HL-60 (cell line): ENCODE results near the gene HEATR3.

Source experiments
- GABPA ChIP-seq: IDR thresholded peaks from 2 replicates; pipeline ENCODE4 v1.6.1; 2012; ENCODE audit warnings: low read depth
- POLR2AphosphoS5 ChIP-seq: IDR thresholded peaks from 2 replicates; pipeline ENCODE4 v1.6.1; 2012; ENCODE audit warnings: low read depth
- SPI1 ChIP-seq: IDR thresholded peaks from 2 replicates; pipeline ENCODE4 v1.6.1; 2012; ENCODE audit warnings: low read depth, mild to moderate bottlenecking, borderline replicate concordance
- TF ChIP-seq, protein P1 (sequence below): IDR thresholded peaks from 2 replicates; pipeline ENCODE4 v1.6.1; 2012; ENCODE audit warnings: low read depth; ENCODE audit not compliant: insufficient replicate concordance
- TF ChIP-seq, protein P2 (sequence below): IDR thresholded peaks from one replicate; pipeline ENCODE4 v1.5.1; 2011; ENCODE audit warnings: low read length, control low read depth, inconsistent platforms; ENCODE audit not compliant: insufficient read depth

DNA sequence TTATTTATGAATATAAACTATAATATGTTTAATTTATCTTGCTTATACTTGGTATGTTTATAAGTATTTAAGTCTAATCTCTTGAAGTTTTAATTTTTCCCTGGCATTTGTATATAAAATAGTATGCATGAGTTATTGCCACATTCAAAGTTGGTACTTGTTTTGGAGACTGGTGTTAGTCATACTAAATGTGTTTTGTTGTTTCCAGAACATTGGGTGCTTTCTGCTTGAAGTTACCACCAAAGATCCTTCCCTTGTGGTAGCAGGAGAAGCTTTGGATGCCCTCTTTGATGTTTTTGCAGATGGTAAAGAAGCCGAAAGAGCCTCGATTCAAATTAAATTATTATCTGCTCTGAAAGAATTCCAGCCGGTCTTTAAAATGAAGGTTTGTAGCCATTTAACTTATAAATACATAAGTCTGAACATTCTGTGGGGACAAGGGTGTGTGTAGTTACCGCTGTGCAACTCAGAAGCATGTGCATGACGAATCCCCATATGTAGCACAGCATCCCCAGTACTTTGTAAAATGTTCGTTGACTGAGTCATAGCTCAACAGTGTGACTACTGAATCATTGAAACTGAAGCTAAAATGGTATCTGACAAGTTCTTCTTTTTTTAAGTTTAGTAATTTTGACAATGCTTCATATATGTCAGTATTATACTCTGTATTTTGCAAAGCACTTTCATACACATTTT is 36.4 kb downstream of the HEATR3 start:
- TF ChIP-seq, protein P1, sequence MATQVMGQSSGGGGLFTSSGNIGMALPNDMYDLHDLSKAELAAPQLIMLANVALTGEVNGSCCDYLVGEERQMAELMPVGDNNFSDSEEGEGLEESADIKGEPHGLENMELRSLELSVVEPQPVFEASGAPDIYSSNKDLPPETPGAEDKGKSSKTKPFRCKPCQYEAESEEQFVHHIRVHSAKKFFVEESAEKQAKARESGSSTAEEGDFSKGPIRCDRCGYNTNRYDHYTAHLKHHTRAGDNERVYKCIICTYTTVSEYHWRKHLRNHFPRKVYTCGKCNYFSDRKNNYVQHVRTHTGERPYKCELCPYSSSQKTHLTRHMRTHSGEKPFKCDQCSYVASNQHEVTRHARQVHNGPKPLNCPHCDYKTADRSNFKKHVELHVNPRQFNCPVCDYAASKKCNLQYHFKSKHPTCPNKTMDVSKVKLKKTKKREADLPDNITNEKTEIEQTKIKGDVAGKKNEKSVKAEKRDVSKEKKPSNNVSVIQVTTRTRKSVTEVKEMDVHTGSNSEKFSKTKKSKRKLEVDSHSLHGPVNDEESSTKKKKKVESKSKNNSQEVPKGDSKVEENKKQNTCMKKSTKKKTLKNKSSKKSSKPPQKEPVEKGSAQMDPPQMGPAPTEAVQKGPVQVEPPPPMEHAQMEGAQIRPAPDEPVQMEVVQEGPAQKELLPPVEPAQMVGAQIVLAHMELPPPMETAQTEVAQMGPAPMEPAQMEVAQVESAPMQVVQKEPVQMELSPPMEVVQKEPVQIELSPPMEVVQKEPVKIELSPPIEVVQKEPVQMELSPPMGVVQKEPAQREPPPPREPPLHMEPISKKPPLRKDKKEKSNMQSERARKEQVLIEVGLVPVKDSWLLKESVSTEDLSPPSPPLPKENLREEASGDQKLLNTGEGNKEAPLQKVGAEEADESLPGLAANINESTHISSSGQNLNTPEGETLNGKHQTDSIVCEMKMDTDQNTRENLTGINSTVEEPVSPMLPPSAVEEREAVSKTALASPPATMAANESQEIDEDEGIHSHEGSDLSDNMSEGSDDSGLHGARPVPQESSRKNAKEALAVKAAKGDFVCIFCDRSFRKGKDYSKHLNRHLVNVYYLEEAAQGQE, result no peak
- TF ChIP-seq POLR2AphosphoS5 (no peak), GABPA (no peak), SPI1 (no peak)
- TF ChIP-seq, protein P2, sequence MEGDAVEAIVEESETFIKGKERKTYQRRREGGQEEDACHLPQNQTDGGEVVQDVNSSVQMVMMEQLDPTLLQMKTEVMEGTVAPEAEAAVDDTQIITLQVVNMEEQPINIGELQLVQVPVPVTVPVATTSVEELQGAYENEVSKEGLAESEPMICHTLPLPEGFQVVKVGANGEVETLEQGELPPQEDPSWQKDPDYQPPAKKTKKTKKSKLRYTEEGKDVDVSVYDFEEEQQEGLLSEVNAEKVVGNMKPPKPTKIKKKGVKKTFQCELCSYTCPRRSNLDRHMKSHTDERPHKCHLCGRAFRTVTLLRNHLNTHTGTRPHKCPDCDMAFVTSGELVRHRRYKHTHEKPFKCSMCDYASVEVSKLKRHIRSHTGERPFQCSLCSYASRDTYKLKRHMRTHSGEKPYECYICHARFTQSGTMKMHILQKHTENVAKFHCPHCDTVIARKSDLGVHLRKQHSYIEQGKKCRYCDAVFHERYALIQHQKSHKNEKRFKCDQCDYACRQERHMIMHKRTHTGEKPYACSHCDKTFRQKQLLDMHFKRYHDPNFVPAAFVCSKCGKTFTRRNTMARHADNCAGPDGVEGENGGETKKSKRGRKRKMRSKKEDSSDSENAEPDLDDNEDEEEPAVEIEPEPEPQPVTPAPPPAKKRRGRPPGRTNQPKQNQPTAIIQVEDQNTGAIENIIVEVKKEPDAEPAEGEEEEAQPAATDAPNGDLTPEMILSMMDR, result no peak
